Testis (tissue), 2 donors: ENCODE data around the gene ABHD11.

ENCODE experiments used
- CTCF ChIP-seq, 3 experiments: fragments of 450-650 bp in 2 of 3; fragments of 200-600 bp in 1 of 3; sonication (generic) in 1 of 3; IDR thresholded peaks; one replicate each; pipeline ENCODE4 v1.5.1; 2016 to 2019; ENCODE audit warnings: antibody characterized with exemption in 3 of 3, mild to moderate bottlenecking in 2 of 3, moderate library complexity in 1 of 3
- POLR2A ChIP-seq: fragments of 450-650 bp; IDR thresholded peaks from one replicate; pipeline ENCODE4 v1.6.1; 2017; ENCODE audit warnings: antibody characterized with exemption, mild to moderate bottlenecking, moderate library complexity

- no peak for TF ChIP-seq CTCF (IDR thresholded peaks at IDR 0.05)
- TF ChIP-seq POLR2A, result no peak
Observed at GRCh38 chr7:73773700-73774517, 35.3 kb upstream of the ABHD11 start.
